HG03025 (cell line): ENCODE data around the gene SLC39A3.

Source experiments
- ATAC-seq: cut with Tn5 transposase; IDR thresholded peaks from one replicate; pipeline ENCODE4 v1.9.1; 2021; ENCODE audit warnings: mild to moderate bottlenecking, moderate library complexity; ENCODE audit not compliant: unreplicated experiment, low FRiP score

The SLC39A3 gene

DNA sequence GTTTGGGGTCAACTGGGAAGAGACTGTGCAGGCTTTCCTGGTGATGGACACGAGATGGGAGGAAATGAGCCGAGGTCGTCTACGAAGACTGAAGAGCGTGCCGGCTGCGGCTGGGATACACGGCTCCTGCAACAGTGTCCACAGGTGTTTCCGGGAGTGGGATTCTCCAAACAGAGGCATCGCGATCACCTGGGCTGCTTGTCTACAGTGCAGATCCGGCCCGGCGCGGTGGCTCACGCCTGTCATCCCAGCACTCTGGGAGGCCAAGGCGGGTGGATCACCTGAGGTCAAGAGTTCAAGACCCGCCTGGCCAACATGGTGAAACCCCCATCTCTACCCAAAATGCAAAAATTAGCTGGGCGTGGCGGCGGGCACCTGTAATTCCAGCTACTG, 11.6 kb upstream of the SLC39A3 start:
- ATAC-seq: no peak

DNA sequence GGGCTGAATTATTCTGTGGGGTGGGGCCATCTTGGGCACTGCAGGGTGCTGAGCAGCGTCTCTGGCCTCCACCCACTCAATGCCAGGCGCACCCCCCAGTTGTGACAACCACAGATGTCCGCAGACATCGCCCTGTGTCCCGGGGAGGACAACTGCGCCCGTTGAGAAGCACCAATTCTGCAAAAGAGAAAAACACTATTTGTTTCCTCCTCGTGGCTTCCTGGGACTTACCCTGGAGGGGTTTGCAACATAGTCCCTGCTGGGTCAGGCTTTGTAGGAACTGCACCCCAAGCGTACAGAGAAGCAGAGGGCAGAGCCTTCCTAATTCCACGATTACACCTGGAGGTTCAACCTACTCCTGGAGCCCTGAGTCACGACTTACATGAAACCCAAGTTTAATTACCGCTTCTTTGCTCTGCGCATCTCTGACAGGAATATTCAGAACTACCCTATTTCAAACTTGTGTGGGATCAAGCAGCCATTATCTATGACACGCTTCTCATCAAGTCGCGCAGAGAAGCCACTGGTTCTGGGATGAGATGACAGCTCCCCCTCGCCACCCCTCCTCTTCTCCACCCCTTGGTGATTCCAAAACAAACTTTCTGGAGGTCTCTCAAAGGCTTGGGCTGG, 11.1 kb upstream of the SLC39A3 start:
- ATAC-seq: no peak

DNA sequence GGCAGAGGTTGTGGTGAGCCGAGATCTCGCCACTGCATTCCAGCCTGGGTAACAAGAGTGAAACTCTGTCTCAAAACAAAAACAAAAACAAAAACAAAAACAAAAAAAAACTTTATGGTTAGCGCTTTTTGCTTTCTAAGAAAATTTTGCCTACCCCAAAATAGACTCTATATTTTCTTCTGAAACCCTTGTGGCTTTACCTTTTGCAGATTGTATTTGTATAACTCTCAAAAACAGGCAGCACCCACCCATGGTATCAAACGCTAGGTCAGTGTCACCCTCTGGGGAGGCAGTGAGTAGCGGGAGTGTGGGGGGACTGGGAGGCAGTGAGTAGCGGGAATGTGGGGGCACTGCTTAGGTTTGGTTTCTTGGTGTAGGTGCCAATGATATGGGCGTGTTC, 7.5 kb upstream of the SLC39A3 start:
- no peak for ATAC-seq

DNA sequence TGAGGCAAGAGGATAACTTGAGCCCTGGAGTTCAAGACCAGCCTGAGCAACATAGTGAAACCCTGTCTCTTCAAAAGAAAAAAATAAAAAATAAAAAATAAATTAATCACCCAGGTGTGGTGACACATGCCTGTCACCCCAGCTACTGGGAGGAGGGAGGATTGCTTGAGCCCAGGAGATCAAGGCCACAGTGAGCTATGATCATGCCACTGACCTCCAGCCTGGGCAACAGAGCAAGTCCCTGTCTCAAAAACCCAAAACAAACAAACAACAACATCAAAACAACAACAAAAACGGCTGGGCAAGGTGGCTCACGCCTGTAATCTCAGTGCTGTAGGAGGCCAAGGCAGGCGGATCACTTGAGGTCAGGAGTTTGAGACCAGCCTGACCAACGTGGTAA, 4.3 kb upstream of the SLC39A3 start:
- no peak for ATAC-seq

DNA sequence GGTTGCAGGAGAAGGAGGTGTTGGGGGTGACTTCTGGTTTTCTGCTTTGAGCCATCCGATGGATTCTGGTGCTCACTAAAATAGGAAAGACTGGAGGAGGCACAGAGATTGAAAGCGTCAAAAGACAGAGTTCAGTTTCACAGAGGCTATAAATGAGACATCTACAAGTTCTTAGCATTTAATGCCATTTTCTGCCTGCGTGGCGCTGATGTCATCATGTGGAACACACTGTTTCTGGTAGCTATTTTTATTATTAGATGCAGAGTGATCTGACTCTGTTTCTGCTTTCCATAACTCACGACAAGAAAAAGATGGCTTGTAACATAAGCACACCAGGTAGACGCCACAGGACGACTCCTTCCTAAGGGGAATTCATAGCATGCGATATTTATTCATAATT, 3.3 kb upstream of the SLC39A3 start:
- no peak for ATAC-seq

DNA sequence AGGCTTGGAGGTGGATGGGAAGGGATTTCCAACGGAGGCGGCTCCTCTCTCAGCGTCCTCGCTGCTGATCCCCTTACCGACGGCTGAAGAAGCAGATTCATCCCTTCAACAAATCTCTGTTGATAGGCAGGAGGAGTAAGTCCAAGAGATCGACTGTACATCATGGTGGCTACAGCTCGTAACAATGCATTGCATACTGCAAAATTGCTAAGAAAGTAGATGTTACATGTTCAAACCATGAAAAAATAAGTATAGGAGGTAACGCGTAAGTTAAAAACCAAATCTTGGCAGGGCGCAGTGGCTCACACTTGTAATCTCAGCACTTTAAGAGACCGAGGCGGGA, 468 bp upstream of the SLC39A3 start:
- no peak for ATAC-seq

DNA sequence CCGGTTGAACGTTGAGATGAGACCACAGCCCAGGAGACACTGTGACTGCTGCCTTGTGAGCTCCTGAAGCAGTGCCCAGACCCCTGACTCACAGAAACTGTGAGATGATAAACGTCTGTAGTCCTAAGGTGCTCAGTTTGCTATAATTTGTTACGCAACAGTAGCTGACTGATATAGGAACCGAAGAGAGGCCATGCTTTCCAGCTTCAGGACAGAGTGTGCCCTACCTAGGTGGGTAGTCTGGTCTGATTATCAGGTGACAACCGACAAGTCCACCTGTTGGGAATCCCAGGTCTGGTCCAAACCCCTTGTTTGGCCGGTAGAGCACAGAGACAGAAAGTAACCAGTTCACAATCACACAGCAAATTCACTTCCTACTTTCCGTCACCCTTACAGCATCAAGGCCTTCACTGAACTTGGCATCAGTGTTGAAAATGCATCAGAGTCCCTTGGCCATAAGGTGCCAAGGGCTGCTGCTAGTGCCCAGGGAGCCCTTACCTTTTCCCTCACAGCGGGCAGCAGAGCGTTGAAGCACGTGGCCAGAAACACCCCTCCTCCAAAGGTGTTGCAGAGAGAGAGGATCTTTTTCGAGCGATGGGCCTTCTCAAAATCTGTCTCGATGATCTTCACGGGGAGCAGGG, 3.1 kb downstream of the SLC39A3 start:
- no peak for ATAC-seq

DNA sequence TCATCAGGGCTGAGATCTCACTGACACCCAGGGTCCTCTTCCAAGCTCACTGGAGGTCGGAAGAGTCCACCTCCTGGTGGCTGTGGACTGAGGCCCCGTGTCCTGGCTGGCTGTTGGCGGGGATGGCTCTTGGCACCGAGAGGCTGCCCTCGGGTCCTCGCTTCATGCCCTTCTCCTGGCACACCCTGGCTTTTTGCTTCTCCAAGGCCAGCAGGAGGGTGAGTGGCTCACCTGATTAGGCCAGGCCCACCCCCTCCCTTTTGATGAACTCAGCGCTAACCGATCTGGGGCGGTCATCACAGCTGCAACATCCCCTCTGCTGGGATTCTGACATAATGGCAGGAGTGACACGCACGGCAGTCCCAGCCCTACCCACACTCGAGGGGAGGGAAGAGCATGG, 4.4 kb downstream of the SLC39A3 start:
- no peak for ATAC-seq

DNA sequence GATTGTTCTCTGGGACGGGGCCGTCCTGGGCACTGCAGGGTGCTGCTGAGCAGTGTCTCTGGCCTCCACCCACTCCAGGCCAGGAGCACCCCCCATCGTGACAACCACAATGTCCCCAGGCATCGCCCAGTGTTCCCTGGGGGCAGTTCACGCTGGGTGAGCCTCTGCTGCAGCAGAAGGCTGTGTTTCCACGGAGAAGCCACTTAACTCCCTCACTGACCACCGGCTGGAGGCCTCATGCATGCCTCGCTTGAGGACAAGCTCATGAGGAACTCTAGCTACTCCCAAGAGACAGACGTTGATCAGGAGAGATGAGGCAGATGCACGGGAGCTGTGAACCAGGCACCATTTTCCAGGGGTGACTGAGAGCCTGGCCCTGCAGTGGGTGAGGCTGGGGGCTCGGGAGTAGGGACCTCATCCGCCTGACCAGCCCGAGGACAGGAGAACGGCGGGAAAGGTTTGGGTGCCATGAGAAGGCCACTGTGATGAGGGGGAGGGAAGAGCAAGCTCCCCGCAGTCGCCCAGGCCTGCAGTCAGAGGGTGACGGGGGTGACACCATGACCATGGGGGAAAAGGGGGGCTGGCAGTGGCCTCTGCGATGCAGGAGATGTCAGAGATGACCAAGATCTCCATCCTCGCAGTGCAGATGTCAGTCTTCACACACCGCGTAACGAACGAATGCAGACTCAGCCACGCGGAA, 5.1 kb downstream of the SLC39A3 start:
- ATAC-seq: no peak

DNA sequence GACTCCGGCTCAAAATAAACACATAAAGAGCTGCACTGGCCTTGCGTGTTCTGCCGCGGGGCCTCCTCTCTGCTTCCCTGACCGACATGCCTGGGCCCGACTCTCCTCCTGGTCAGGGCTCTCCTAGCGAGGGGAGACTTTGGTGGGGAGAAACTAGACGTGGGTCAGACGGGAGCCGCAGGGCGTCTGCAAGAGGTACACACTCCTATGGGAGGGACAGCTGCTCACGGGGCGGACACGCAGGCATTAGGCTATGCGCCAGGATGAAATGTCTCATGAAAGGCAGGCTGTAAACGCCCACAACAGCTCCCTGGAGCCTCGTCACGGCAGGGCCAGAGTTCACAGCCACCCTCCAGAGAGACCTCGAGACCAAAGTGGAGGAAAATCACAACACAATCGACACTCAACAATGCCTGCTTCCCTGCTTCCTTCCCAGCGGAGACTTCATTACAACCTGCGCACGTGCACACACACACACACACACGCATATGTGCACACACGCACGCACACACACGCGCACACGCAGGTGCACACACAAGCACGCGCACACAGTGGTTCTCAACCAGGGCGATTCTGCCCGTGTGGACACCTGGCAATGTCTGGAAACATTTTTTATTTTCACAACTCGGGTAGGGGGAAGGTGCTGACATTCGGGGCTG, 5.8 kb downstream of the SLC39A3 start:
- ATAC-seq: no peak

DNA sequence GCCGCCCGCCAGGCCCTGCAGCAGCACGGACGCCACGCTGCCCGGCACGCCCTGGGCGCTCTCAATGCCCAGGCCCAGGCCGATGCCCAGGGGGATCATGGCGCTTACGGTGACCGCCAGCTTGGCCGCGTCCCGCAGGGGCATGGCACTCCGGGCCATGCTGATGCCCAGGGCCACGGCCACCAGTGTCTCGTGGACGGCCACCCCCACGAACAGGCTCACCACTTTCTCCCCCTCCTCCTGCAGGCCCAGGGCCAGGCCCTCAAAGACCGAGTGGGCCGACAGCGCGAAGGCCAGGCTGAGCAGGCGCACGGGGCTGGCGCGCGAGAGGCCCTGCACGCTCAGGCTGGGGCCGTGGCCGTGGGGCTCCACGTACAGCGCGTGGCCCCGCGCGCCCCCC, 6.9 kb downstream of the SLC39A3 start:
- ATAC-seq: no peak

DNA sequence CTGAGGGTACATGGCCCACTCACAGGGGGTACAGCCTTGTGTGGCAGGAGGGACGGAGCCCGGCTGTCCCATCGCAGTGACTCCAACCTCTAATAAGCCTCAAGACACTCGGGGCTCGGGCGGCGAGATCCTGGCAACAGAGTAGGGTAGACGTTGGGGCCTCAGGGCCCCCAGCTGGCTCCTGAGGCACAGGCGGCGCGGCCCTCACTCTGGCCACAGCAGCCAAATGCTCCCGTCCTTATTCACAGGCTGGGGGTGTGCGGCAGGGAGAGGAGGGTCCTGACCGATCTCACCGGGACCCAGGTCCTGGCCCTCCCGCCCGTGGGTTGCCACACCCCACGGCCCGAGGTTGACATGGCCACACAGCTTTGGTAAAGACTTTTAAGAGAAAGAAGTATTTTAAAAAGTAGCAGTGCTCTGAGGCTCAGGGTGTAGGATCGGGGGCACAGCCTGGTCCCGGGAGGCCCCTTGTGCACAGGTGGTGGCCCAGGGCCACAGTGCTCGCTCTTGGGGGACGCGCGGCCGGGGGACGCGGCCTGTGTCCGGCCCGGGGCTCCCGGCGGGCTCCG, 7.6 kb downstream of the SLC39A3 start:
- ATAC-seq: no peak

DNA sequence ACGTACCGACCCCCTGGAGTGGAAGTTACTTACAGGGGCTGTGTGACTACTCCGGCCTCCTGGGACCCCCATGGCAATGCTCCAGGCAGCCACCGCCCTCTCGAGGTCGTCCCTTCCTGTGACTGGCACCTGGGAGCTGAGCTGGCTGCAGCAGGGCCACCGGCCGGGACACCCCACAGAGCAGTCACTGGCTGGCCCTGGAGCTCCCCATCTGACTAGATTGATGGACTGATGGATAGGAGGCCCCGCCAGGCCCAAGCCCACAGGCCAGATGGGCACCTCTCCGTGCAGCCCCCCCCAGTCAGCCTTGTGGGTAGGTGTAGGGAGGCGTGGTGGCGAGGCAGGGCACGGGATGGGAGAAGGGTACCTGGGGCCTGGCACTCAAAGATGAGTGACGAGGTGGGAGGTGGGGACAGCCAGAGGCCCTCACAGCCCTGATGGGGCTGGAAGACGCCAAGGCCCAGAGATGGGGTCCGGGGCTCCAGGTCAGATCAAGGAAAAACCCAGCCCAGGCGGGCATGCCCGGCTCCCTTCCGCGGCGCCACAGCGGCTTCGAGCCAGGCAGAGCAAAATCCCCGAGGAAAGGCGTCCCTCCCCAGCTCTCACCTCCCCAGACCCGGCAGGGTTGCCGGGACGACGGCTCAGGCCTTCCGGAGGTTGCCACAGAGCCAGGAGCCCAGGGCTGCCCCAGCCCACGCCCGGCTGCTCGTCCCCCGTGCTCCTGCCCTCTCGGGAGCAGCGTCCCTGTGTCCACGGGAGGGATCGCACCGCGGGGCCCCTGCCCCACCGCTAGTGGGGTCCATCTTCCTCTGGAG, 8.4 kb downstream of the SLC39A3 start:
- no peak for ATAC-seq

DNA sequence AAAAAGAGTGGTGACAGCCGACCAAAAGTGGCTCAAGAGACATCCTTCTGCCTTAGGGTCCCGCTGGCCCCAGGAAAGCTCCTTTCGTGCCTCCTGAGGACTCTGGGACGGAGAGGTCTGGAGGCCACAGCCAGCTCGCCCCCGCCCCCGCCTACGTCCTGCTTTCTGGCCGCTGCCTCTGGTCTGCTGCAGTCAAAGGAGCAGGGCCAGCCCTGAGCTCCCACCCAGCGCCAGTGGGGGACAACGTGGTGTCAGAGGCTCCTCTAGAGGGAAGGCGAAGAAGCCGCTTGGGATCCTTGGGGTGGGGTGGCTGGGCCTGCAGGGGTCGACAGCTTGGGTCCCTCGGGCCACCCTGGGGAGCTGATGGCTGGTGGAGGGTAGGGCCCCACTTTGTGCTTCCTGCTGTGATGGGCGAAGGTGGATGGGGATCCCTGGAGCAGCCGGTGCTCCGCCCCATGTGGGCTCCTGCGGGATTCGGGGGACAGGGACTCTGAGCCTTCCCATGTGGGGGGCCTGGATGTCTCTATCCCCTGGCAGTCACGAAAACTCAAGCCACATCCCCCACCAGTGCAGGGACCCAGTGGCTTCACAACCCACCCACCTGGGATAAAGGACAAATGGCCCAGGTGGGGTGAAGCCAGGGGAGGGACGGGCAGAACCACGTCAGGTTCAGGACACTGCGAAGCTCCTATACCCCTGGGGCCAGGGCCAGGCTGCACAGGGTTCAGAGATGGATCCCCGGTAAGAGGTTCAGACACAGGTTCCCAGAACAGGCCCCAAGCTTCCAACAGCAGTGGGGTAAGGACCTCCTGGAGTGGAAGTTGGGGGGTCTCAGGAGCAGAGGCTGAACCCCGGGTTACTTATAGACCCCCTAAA, 9.6 kb downstream of the SLC39A3 start:
- ATAC-seq: no peak

DNA sequence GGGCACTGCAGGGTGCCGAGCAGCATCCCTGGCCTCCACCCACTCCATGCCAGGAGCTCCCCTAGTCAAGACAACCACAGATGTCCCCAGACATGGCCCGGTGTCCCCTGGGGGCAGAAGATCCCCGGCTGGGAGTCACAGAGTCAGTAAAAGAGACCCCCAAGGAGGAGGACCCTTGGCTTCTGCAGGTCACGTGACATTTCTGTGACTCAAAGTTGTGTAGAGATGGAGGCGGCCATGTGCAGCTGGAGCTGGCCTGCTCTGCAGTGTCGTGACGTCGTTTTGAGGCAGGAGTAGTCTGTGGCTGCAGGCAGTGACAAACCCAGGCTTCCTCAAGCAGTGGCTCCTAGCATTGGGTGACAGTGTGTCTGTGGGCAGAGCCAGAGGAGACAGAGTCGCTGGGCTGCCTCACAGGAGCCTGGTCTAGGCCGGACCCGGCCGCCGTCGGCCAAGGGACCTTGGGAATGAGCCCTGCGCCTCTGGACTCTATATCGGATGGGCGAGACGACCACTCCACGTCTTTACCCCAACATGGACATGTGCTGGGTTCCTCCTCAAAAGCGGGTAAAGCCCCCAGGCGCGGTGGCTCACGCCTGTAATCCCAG, 10.9 kb downstream of the SLC39A3 start:
- ATAC-seq: no peak

DNA sequence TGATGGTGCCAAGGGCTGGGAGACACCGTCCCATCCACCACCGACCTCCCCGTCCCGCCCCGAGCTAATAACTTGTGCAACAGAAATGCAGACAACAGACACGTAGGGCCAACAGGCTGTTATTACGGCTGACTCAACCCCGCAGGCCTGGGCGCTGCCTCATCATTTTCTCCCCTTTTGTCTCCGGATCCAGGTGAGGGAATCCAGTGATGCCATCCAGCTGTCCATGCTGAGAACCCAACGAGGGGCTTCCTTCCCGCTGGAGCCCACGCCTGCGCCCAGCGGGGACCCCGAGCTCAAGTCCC, 12.2 kb downstream of the SLC39A3 start:
- ATAC-seq: no peak

DNA sequence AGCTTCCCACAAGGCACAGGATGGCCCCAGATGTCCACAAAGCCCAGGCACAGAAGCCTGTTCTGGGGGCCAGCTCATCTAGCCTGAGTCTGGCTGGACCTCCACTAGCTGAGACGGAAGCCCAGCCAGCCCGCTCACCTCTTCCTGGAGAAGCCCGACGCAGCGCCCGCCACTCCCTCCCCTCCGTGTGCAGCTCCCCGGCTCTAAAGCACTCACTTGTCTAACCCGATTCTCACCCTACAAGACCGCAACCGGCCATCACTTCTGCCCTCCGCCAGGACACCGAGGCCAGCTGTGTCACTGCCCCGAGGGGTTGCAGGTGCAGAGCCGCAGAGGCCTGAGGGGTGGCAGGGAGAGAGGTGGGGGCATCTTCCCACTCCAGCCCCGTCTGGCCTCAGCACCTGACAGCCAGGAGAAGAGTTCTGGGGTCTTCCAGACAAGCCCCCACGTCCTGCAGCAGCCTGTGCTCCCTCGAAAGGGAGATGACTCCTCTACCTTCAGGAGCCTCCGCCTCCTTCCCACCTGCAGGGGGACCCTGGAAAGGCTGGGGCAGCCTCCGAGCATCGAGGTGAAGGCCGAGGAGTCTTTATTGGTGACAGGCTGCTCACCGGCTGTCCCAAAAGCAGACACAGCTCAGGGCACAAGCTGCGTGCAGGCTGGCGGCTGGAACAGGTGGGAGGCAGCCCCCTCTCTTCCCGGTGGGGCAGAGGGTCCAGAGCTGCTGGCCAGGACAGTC, 12.7 kb downstream of the SLC39A3 start:
- ATAC-seq: no peak

DNA sequence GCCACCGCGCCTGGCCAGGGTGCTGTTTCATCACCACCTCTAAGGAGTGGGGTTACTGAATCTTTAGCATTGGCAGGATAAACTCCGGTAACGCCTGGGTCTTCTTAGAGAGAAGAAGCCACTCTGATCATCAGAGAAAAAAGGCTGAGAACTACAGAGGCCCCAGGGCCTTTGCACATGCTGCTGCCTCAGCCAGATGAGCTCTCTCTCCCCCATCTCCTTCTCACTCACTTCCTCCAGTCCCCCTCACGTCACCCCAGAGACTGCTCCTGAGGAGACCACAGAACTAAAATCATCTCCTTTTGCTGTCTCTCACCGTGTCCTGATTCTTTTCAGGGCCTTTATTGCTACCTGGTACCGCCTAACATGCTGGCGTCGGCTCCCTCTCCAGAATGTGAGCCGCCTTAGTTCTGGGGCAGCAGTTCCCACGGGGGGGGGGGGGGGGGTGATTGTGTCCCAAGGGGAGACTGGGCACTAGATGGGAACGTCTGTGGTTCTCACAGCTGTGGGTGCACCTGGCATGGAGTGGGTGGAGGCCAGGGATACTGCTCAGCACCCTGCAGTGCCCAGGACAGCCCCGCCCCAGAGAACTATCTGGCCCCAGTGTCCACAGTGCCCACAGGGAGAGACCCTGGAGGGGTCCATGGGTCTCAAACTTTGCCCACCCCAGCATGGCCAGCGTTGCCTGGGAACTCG, 13.5 kb downstream of the SLC39A3 start:
- no peak for ATAC-seq
